GM12878 (cell line): ENCODE results near the gene ADAM29. TPM values are rescaled to one million over a fixed set of nuclear protein-coding genes. Genes with fewer than 3 reads are reported as not detected.
"Not testable (repeated sequence)": the region's sequence is repeated elsewhere in the genome, so short reads cannot be mapped to it uniquely, and the experiment has no call there.

Source experiments
- ATAC-seq: fragments of 200-7000 bp; cut with Tn5 transposase; 3 replicates; pipeline ENCODE4 v1.9.1; 2020; ENCODE audit warnings: mild to moderate bottlenecking, moderate library complexity
- BruUV-seq: library from RNA; stranded (reverse); fragments of 400-500 nt; replicated peaks from 2 replicates; lab custom pipeline; 2021; lab: Mats Ljungman, UMichigan
- CTCF ChIA-PET: fragments of 300-600 bp; sonication (Branson Sonifier 250); formaldehyde crosslinking; extraction: SDS; loops from one replicate; lab custom pipeline; 2021; ENCODE audit warnings: inconsistent platforms; lab: Yijun Ruan, JAX
- POLR2A ChIA-PET: fragments of 350-600 bp; formaldehyde crosslinking; extraction: SDS; loops from one replicate; lab custom pipeline; 2021; ENCODE audit warnings: inconsistent platforms; lab: Charles Lee
- RAD21 ChIA-PET: fragments of 300-600 bp; sonication (Branson Sonifier 250); formaldehyde crosslinking; loops from one replicate; lab custom pipeline; 2023; ENCODE audit warnings: antibody characterized with exemption; ENCODE audit not compliant: unreplicated experiment; lab: Charles Lee
- SMC1A ChIA-PET: fragments of 300-600 bp; sonication (Branson Sonifier 250); formaldehyde crosslinking; loops from one replicate; lab custom pipeline; 2023; ENCODE audit not compliant: unreplicated experiment, uncharacterized antibody; lab: Charles Lee
- DNase-seq: peaks from one replicate; pipeline ENCODE4 v3.0.0-alpha.2; 2011; ENCODE audit warnings: low read depth, low spot score
- FAIRE-seq: peaks from 3 replicates; lab custom pipeline; 2011; peaks lifted over from hg19 to GRCh38; lab: Jason Lieb, UNC
- H2AFZ ChIP-seq: 2 replicates; pipeline ENCODE4 v1.6.0; 2011; ENCODE audit warnings: low read depth, low read length, control low read depth; ENCODE audit not compliant: control insufficient read depth
- H3K27ac ChIP-seq: 2 replicates; pipeline ENCODE4 v1.5.1; 2011; ENCODE audit warnings: control low read depth; ENCODE audit not compliant: control insufficient read depth, insufficient read depth
- H3K27me3 ChIP-seq, 2 experiments: replicated peaks in 1 of 2; 2 replicates each; pipeline versions ENCODE4 v1.6.0 to v1.6.1; 2011; ENCODE audit warnings: low read length in 1 of 2; ENCODE audit not compliant: control insufficient read depth in 2 of 2, insufficient read depth in 2 of 2
- H3K36me3 ChIP-seq, 2 experiments: 2 replicates each; pipeline ENCODE4 v1.5.1; 2011; ENCODE audit warnings: low read length in 1 of 2; ENCODE audit not compliant: control insufficient read depth in 2 of 2, insufficient read depth in 2 of 2
- H3K4me1 ChIP-seq: 2 replicates; pipeline ENCODE4 v1.6.1; 2011; ENCODE audit warnings: mild to moderate bottlenecking, low read length, moderate library complexity, mixed read lengths; ENCODE audit not compliant: control insufficient read depth, insufficient read depth
- H3K4me2 ChIP-seq: 2 replicates; pipeline ENCODE4 v1.6.0; 2011; ENCODE audit warnings: control low read depth; ENCODE audit not compliant: control insufficient read depth, insufficient read depth
- H3K4me3 ChIP-seq: fragments of 200-600 bp; sonication (generic); 2 replicates; pipeline ENCODE4 v1.5.1; 2016
- H3K79me2 ChIP-seq: 2 replicates; pipeline ENCODE4 v1.6.0; 2011; ENCODE audit warnings: low read length; ENCODE audit not compliant: control insufficient read depth, insufficient read depth
- H3K9ac ChIP-seq: 2 replicates; pipeline ENCODE4 v1.8.0; 2011; ENCODE audit warnings: low read length, control low read depth, mixed read lengths; ENCODE audit not compliant: control insufficient read depth, insufficient read depth
- H3K9me3 ChIP-seq: replicated peaks from 3 replicates; pipeline ENCODE4 v1.5.1; 2011; ENCODE audit warnings: mild to moderate bottlenecking, low read length; ENCODE audit not compliant: control insufficient read depth, insufficient read depth
- H4K20me1 ChIP-seq: 2 replicates; pipeline ENCODE4 v1.6.0; 2011; ENCODE audit not compliant: control insufficient read depth, insufficient read depth
- SRF ChIP-seq, 2 experiments: IDR thresholded peaks; 2 replicates each; pipeline ENCODE4 v1.6.1; 2011; ENCODE audit warnings: low read depth in 2 of 2, low read length in 2 of 2, mild to moderate bottlenecking in 1 of 2, moderate library complexity in 1 of 2
- STAT1 ChIP-seq: fragments of 450-650 bp; conservative IDR thresholded peaks from 2 replicates; pipeline ENCODE4 v1.6.1; 2014; ENCODE audit warnings: antibody characterized with exemption, mild to moderate bottlenecking
- ZBTB4 ChIP-seq: fragments of 450-650 bp; formaldehyde crosslinking; IDR thresholded peaks from 2 replicates; pipeline ENCODE4 v1.4.0; 2022; ENCODE audit warnings: mild to moderate bottlenecking, moderate library complexity
- WGBS: methylation state at CpG from one replicate; pipeline ENCODE4 v1.1.6; 2016; ENCODE audit warnings: low lambda C conversion rate; ENCODE audit not compliant: insufficient replicate concordance, insufficient coverage; ENCODE audit errors: missing lambda C conversion rate; 5-methylcytosine and 5-hydroxymethylcytosine counted together
- in situ Hi-C: fragments of 300-500 bp; cut with MboI; formaldehyde crosslinking; loops from 9 replicates; pipeline ENCODE4 v1.14.3; 2018; ENCODE audit warnings: mixed read lengths
- intact Hi-C: fragments of 100-400 bp; cut with micrococcal nuclease; formaldehyde crosslinking; loops from one replicate; pipeline ENCODE4 v1.14.2; 2022; ENCODE audit not compliant: unreplicated experiment
- polyA plus RNA-seq, 11 experiments: library from polyadenylated mRNA; depleted of rRNA in 4 of 11; unstranded in 6 of 11; stranded (reverse) in 5 of 11; fragments of >200 nt; fragmentation: Nextera tagmentation in 4 of 11; fragmentation: Illumina TruSeq in 1 of 11; extraction: Ambion mirVana in 4 of 11; extraction: Trizol in 1 of 11; gene quantifications; 1 replicate in 1 of 11; 2 replicates in 10 of 11; pipeline versions ENCODE4 v1.2.1 to v1.2.3, GENCODE V29; 2011 to 2016; ENCODE audit warnings: inconsistent platforms in 2 of 11, missing spikeins in 2 of 11, low read depth in 1 of 11
- total RNA-seq, 4 experiments: library from RNA; depleted of rRNA in 3 of 4; stranded (reverse); fragments of >200 nt in 3 of 4; fragmentation: Illumina TruSeq in 1 of 4; extraction: Trizol in 1 of 4; gene quantifications; 2 replicates each; pipeline versions ENCODE4 v1.2.1 to v1.2.3, GENCODE V29; 2013 to 2021
- TF ChIP-seq, protein P1 (sequence below): IDR thresholded peaks from 2 replicates; pipeline ENCODE4 v1.6.1; 2012; ENCODE audit warnings: low read length, inconsistent platforms
- TF ChIP-seq, protein P2 (sequence below): fragments of 450-650 bp; IDR thresholded peaks from 2 replicates; pipeline ENCODE4 v1.6.1; 2017; ENCODE audit warnings: mild to moderate bottlenecking, moderate library complexity

ADAM29 gene
- total and polyA plus RNA-seq, 10 of the 15 experiments (the other 5 are each of a cell fraction or from before 2014, with no cell fraction given), result 0.04 to 0.20 (median 0.10) TPM; not detected in 7

- H3K79me2 ChIP-seq, RAD21 ChIA-PET, BruUV-seq, POLR2A ChIA-PET, ATAC-seq, H4K20me1 ChIP-seq, H3K4me2 ChIP-seq, H3K36me3 ChIP-seq, H3K4me1 ChIP-seq, DNase-seq, FAIRE-seq, H3K27ac ChIP-seq, H3K9me3 ChIP-seq, H3K27me3 ChIP-seq, H3K4me3 ChIP-seq, H2AFZ ChIP-seq, H3K9ac ChIP-seq: not testable (repeated sequence)
- in situ Hi-C loops (loop anchor here (25.0 kb wide), 1 partner anchor 664 kb away; no protein-coding TSS in a partner anchor), intact Hi-C loops (loop anchor here (5.0 kb wide), 2 partner anchors 379 to 569 kb away; no protein-coding TSS in a partner anchor)
- 16% methylated on average over 3 of the region's 4 CpGs for WGBS
- CTCF ChIA-PET, result interaction anchor here (1.7 to 5.4 kb wide), 2 partner anchors 57 to 182 kb away, joined by 6 to 48 read pairs; no protein-coding TSS in a partner anchor
- SMC1A ChIA-PET, result interaction anchor here (1.0 to 3.0 kb wide), 2 partner anchors 109 to 664 kb away, joined by 3 to 15 read pairs; no protein-coding TSS in a partner anchor
These were observed 45.0 kb upstream of the ADAM29 start for GRCh38 chr4:174873146-174873545.

DNA sequence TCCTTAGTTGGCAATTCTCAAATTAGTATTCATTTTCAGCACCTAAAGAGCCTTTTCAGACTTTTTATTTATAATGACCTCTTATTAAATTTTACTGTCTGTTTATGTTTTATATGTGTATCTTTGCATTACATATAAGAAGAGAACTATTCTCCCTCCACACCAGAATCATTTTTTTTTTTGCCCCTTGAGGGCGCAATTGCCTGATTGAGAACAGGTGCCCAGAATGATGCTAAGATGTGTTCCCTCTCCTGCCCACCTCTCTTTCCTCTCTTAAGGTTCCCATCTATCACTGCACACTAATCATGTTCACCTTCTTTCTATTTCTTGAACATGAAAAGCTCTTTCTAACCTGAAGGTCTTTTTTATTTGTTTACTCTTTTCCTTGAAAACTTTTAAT lies 44.2 kb upstream of the ADAM29 start:
- intact Hi-C loops (loop anchor here (1.0 to 5.0 kb wide), 6 partner anchors 55 to 663 kb away; no protein-coding TSS in a partner anchor), in situ Hi-C loops (loop anchor here (25.0 kb wide), 1 partner anchor 663 kb away; no protein-coding TSS in a partner anchor)
- peak; percentile 25 for DNase-seq
- no peaks in the 10 kb centered on the region for H3K4me1 ChIP-seq
- H3K9ac ChIP-seq, result no peak overlapping the region
- SMC1A ChIA-PET, result interaction anchor here (0.8 to 3.2 kb wide), 16 partner anchors 11 to 663 kb away, joined by 3 to 21 read pairs (median 4); no protein-coding TSS in a partner anchor
- POLR2A ChIA-PET, result no interaction called here
- 43% methylated on average over 1 of the region's 1 CpG for WGBS
- ATAC-seq, result peak; percentile 95
- H3K79me2 ChIP-seq, result no peaks in the 10 kb centered on the region
- CTCF ChIA-PET, result interaction anchor here (0.5 to 5.4 kb wide), 22 partner anchors 11 to 1249 kb away, joined by 3 to 48 read pairs (median 3); no protein-coding TSS in a partner anchor
- no peak for FAIRE-seq
- H3K27me3 ChIP-seq, result no peaks in the 10 kb centered on the region
- H3K4me2 ChIP-seq, result no peak overlapping the region
- RAD21 ChIA-PET, result interaction anchor here (0.7 to 1.7 kb wide), 7 partner anchors 56 to 251 kb away, joined by 3 to 5 read pairs (median 3); no protein-coding TSS in a partner anchor
- no peak overlapping the region for H3K4me3 ChIP-seq
- no peak overlapping the region for H3K27ac ChIP-seq
- no TSS peak for BruUV-seq
- no peaks in the 10 kb centered on the region for H3K9me3 ChIP-seq
- H4K20me1 ChIP-seq, result no peaks in the 10 kb centered on the region
- H2AFZ ChIP-seq, result no peak overlapping the region
- H3K36me3 ChIP-seq, result no peaks in the 10 kb centered on the region
- TF ChIP-seq SRF (IDR thresholded peaks at IDR 0.05; ENCODE audit: low read depth in 2 of 2, low read length in 2 of 2) (no peak), ZBTB4 (CRISPR knock-in tag) (no peak), STAT1 (no peak)
- TF ChIP-seq, protein P1, sequence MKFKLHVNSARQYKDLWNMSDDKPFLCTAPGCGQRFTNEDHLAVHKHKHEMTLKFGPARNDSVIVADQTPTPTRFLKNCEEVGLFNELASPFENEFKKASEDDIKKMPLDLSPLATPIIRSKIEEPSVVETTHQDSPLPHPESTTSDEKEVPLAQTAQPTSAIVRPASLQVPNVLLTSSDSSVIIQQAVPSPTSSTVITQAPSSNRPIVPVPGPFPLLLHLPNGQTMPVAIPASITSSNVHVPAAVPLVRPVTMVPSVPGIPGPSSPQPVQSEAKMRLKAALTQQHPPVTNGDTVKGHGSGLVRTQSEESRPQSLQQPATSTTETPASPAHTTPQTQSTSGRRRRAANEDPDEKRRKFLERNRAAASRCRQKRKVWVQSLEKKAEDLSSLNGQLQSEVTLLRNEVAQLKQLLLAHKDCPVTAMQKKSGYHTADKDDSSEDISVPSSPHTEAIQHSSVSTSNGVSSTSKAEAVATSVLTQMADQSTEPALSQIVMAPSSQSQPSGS, result no peak
- TF ChIP-seq, protein P2, sequence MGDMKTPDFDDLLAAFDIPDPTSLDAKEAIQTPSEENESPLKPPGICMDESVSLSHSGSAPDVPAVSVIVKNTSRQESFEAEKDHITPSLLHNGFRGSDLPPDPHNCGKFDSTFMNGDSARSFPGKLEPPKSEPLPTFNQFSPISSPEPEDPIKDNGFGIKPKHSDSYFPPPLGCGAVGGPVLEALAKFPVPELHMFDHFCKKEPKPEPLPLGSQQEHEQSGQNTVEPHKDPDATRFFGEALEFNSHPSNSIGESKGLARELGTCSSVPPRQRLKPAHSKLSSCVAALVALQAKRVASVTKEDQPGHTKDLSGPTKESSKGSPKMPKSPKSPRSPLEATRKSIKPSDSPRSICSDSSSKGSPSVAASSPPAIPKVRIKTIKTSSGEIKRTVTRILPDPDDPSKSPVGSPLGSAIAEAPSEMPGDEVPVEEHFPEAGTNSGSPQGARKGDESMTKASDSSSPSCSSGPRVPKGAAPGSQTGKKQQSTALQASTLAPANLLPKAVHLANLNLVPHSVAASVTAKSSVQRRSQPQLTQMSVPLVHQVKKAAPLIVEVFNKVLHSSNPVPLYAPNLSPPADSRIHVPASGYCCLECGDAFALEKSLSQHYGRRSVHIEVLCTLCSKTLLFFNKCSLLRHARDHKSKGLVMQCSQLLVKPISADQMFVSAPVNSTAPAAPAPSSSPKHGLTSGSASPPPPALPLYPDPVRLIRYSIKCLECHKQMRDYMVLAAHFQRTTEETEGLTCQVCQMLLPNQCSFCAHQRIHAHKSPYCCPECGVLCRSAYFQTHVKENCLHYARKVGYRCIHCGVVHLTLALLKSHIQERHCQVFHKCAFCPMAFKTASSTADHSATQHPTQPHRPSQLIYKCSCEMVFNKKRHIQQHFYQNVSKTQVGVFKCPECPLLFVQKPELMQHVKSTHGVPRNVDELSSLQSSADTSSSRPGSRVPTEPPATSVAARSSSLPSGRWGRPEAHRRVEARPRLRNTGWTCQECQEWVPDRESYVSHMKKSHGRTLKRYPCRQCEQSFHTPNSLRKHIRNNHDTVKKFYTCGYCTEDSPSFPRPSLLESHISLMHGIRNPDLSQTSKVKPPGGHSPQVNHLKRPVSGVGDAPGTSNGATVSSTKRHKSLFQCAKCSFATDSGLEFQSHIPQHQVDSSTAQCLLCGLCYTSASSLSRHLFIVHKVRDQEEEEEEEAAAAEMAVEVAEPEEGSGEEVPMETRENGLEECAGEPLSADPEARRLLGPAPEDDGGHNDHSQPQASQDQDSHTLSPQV, result no peak
